ENCODE measurements around the gene ADGRG6.
"Not testable (repeated sequence)": the region's sequence is repeated elsewhere in the genome, so short reads cannot be mapped to it uniquely, and the experiment has no call there.

Gene ADGRG6

GRCh38 chr6:142409794-142410193, 108.0 kb downstream of the ADGRG6 start:
- no peak for DNase-seq (ENCODE audit: low read depth in 2 of 2)

GRCh38 chr6:142411145-142411544, 109.3 kb downstream of the ADGRG6 start:
- DNase-seq (ENCODE audit: low read depth in 2 of 2), result no peak

- DNase-seq (ENCODE audit: low read depth in 2 of 2), result no peak
Measured at GRCh38 chr6:142412241-142412640, 110.4 kb downstream of the ADGRG6 start.

GRCh38 chr6:142412658-142413057, 110.9 kb downstream of the ADGRG6 start:
- no peak for DNase-seq (ENCODE audit: low read depth in 2 of 2)

- no peak for DNase-seq (ENCODE audit: low read depth in 2 of 2)
Measured at GRCh38 chr6:142413111-142413510, 111.3 kb downstream of the ADGRG6 start.

DNA sequence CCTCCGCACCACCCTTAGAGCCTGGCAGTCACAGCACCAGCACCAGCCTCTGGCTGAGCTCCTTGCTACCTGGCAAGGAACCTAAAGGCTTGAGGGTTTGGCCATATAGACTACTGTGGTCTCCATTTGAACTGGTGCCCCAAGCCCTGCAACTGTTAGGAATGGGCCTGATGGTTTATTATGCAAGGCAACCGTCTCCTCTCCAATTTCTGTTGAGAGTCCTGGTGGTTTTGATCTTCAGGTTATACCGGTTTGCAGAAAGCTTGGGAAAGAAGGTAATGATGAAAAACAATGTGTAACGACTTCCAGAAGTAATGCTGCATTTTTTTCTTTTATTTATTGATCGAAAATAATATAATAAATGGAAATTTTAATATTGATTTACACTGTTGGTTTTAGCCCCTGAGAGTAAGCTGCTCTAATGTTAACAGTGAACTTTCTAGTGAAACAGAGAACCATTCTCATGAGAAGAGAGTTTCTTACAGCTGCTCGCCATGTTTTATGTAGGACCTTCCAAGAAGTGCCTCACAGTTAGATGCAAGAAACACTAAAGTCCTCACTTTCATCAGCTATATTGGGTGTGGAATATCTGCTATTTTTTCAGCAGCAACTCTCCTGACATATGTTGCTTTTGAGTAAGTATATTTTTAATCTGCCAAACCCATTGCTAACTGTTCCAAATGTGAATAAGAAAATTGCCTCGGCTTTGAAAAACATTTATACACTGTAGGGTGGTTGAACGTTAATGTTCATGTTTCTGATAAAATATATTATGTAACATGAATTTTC, 112.8 kb downstream of the ADGRG6 start:
- DNase-seq (ENCODE audit: low read depth in 2 of 2), result no peak

GRCh38 chr6:142416179-142416578, 114.4 kb downstream of the ADGRG6 start:
- no peak for DNase-seq (ENCODE audit: low read depth in 2 of 2)

GRCh38 chr6:142416686-142417085, 114.9 kb downstream of the ADGRG6 start:
- DNase-seq (ENCODE audit: low read depth in 2 of 2), result no peak

- no peak for DNase-seq (ENCODE audit: low read depth in 2 of 2)
Measured at GRCh38 chr6:142417331-142417750, 115.5 kb downstream of the ADGRG6 start.

GRCh38 chr6:142419071-142419470, 117.3 kb downstream of the ADGRG6 start:
- DNase-seq (ENCODE audit: low read depth in 2 of 2), result no peak

GRCh38 chr6:142420802-142421201, 119.0 kb downstream of the ADGRG6 start:
- no peak for DNase-seq (ENCODE audit: low read depth in 2 of 2)

DNA sequence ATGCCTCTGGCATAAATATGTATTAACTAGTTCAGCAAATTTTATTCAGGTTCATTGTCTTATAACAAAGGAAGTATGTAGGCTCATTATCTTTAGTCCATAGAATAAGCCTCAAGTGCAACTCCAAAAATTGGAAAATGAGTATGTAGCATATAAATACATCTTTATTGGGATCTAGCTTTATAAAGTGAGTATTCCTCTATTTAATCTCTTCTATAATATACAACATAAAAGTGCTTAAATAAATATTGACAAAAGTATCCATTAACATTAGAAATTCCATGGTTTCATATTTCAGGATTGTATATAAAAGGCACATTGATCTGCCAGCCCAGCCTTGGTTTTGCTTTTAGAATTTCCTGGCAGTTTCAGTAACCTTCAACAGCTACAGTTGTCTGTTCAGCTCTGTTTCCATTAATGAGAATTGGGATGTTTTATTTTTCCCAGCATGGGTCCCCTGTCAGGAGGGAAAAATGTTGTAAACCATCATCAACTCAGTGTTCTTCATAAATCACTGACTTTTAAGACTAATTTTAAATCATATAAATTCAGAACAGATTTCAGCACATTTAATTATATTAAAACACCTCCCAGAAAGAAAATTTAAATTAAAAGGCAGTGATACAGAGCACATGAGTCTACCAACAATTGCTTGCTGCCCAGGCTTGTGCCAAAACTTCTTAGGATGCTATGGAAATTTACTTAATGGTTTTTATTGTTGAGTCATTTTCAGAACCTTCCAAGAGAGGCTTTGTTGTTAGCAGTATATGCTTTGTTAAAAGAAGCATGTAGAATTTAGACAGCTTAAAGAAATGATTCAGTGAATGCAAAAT, 119.7 kb downstream of the ADGRG6 start:
- DNase-seq (ENCODE audit: low read depth in 2 of 2), result no peak

- DNase-seq (ENCODE audit: low read depth in 2 of 2), result not testable (repeated sequence)
Measured at GRCh38 chr6:142426444-142427132, 124.8 kb downstream of the ADGRG6 start.

DNA sequence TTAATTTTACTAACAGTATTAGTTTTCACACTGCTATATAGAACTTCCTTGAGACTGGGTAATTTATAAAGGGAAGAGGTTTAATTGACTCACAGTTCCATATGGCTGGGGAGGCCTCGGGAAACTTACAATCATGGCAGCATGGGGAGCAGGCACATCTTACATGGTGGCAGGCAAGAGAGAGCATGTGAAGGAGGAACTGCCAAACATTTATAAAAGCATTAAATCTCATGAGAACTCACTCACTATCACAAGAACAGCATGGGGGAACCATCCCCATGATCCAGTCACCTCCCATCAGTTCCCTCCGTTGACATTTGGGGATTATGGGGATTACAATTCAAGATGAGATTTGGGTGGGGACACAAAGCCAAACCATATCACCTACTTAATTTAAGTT, 126.7 kb downstream of the ADGRG6 start:
- DNase-seq (ENCODE audit: low read depth in 2 of 2), result not testable (repeated sequence)

DNA sequence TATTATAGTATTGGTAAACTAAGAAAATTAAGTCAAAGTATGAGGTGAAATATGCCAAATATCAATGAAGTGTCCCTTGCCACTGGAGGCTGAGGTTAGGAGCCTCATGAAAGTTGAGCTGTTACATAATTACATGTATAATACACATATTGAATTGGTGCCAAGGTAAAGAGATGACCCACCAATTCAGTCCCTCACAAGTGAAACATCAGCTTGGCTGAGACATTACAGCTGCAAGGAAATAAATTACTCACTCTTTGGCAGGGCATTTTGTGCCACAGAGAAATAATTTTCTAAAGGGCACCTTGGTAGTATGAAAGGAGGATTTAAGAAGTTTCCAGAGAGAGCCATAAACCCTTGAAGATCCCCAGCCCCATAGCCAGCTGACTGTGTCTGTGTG, 127.4 kb downstream of the ADGRG6 start:
- no peak for DNase-seq (ENCODE audit: low read depth in 2 of 2)

DNA sequence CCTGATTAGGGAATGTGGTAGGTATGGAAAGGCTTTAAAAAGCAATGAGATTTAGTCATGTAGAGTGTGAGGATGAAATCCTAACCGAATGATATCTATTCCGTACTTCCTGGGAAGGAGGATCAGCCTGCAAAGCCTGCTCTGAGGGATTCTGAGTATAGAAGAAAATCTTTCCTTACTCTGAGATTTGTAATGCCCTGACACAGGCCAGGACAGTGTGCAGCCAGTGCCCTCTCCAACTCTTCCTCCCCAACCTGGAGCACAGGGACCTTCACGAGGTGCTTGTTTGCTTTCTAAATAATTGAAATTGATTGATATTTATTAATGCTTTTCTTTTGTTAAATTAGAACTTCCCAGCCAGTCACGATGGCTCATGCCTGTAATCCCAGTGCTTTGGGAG, 131.6 kb downstream of the ADGRG6 start:
- no peak for DNase-seq (ENCODE audit: low read depth in 2 of 2)

- no peak for DNase-seq (ENCODE audit: low read depth in 2 of 2)
Measured at GRCh38 chr6:142438898-142439297, 137.1 kb downstream of the ADGRG6 start.

- DNase-seq (ENCODE audit: low read depth in 2 of 2), result no peak
Measured at GRCh38 chr6:142440600-142441293, 138.9 kb downstream of the ADGRG6 start.

DNA sequence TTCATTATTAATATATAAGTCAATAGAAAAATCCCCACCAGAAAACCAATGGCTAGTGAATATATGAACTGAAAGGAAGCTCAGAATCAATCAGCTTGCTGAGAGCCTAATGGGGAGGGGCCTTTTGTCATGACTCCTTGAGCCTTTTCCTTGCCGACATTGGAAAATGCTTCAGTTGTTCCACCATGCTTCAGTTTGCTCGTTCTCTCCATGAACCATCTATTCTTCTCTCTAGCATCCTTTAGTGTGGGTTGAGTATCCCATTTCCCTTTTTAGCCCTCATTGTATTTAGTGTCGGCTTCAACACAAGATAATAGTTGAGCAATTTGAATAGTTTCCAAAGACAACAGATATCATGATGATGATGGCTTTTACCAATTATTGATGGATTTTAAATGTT, 139.9 kb downstream of the ADGRG6 start:
- no peak for DNase-seq (ENCODE audit: low read depth in 2 of 2)

- no peak for DNase-seq (ENCODE audit: low read depth in 2 of 2)
Measured at GRCh38 chr6:142443102-142443501, 141.3 kb downstream of the ADGRG6 start.

GRCh38 chr6:142443532-142443931, 141.7 kb downstream of the ADGRG6 start:
- no peak for DNase-seq (ENCODE audit: low read depth in 2 of 2)

- no peak for DNase-seq (ENCODE audit: low read depth in 2 of 2)
Measured at GRCh38 chr6:142444376-142444775, 142.6 kb downstream of the ADGRG6 start.
